ENCODE measurements around the gene BHLHA9. TPM values are rescaled to one million over a fixed set of nuclear protein-coding genes. Genes with fewer than 3 reads are reported as not detected.
A peak's percentile ranks its signal among the peaks of the same experiment; 100 is the strongest.
"Not testable (repeated sequence)": the region's sequence is repeated elsewhere in the genome, so short reads cannot be mapped to it uniquely, and the experiment has no call there.

Gene BHLHA9
- total RNA-seq, 4 donors from 2014 or later = not detected

- no peak for DNase-seq (ENCODE audit: low spot score in 2 of 2)
- no peak overlapping the region for H3K4me3 ChIP-seq (ENCODE audit: low read depth, poor library complexity, severe bottlenecking)
- WGBS, 2 donors = 73 to 85% methylated on average over 11 of the region's 11 CpGs
- TF ChIP-seq CTCF (IDR thresholded peaks at IDR 0.05) = no peak
- no peak for TF ChIP-seq POLR2A (IDR thresholded peaks at IDR 0.05)
- intact Hi-C loops (cut with DNase I; ENCODE audit: low total_unique reads) = no loop called here
Measured at GRCh38 chr17:1239210-1239609, 31.0 kb upstream of the BHLHA9 start.

GRCh38 chr17:1240426-1240825, 29.8 kb upstream of the BHLHA9 start:
- peak in 1 of 2 donors; percentile 68 for DNase-seq (ENCODE audit: low spot score in 2 of 2)
- H3K4me3 ChIP-seq (ENCODE audit: low read depth, poor library complexity, severe bottlenecking); intact Hi-C loops (cut with DNase I; ENCODE audit: low total_unique reads): not testable (repeated sequence)
- 54 to 60% methylated on average over 11 of the region's 11 CpGs for WGBS, 2 donors

GRCh38 chr17:1241929-1242328, 28.3 kb upstream of the BHLHA9 start:
- peak; percentile 80 to 93 for DNase-seq (ENCODE audit: low spot score in 2 of 2)
- intact Hi-C loops (cut with DNase I; ENCODE audit: low total_unique reads) = no loop called here
- H3K4me3 ChIP-seq (ENCODE audit: low read depth, poor library complexity, severe bottlenecking) = no peak overlapping the region
- no peak for TF ChIP-seq CTCF (IDR thresholded peaks at IDR 0.05)
- no peak for TF ChIP-seq POLR2A (IDR thresholded peaks at IDR 0.05)
- WGBS, 2 donors = 20 to 31% methylated on average over 9 of the region's 9 CpGs

GRCh38 chr17:1244606-1245012, 25.6 kb upstream of the BHLHA9 start:
- DNase-seq (ENCODE audit: low spot score in 2 of 2) = no peak
- no peak for TF ChIP-seq POLR2A (IDR thresholded peaks at IDR 0.05)
- no peak for TF ChIP-seq CTCF (IDR thresholded peaks at IDR 0.05)
- no peak overlapping the region for H3K4me3 ChIP-seq (ENCODE audit: low read depth, poor library complexity, severe bottlenecking)
- intact Hi-C loops (cut with DNase I; ENCODE audit: low total_unique reads) = no loop called here
- WGBS, 2 donors = 62 to 75% methylated on average over 9 of the region's 9 CpGs

- intact Hi-C loops (cut with DNase I; ENCODE audit: low total_unique reads) = no loop called here
- H3K4me3 ChIP-seq (ENCODE audit: low read depth, poor library complexity, severe bottlenecking) = no peak overlapping the region
- WGBS, 2 donors = 56 to 64% methylated on average over 16 of the region's 16 CpGs
- TF ChIP-seq CTCF (IDR thresholded peaks at IDR 0.05) (no peak), POLR2A (IDR thresholded peaks at IDR 0.05) (no peak)
- no peak for DNase-seq (ENCODE audit: low spot score in 2 of 2)
Measured at GRCh38 chr17:1251866-1252608, 18.2 kb upstream of the BHLHA9 start.

- no peak for DNase-seq (ENCODE audit: low spot score in 2 of 2)
- intact Hi-C loops (cut with DNase I; ENCODE audit: low total_unique reads) = loop anchor here (5.0 kb wide), 1 partner anchor 77 kb away; no protein-coding TSS in a partner anchor
- WGBS, 2 donors = 62 to 71% methylated on average over 6 of the region's 6 CpGs
- no peak overlapping the region for H3K4me3 ChIP-seq (ENCODE audit: low read depth, poor library complexity, severe bottlenecking)
- TF ChIP-seq CTCF (IDR thresholded peaks at IDR 0.05) (no peak), POLR2A (IDR thresholded peaks at IDR 0.05) (no peak)
Measured at GRCh38 chr17:1255041-1255440, 15.2 kb upstream of the BHLHA9 start.
